Dedifferentiated amniotic fluid mesenchymal stem cell (primary cell): ENCODE data around the gene NOP9.

Experiments used
- DNase-seq: peaks from one replicate; pipeline ENCODE4 v3.0.0-alpha.2; 2016; ENCODE audit errors: extremely low spot score

NOP9 gene

DNA sequence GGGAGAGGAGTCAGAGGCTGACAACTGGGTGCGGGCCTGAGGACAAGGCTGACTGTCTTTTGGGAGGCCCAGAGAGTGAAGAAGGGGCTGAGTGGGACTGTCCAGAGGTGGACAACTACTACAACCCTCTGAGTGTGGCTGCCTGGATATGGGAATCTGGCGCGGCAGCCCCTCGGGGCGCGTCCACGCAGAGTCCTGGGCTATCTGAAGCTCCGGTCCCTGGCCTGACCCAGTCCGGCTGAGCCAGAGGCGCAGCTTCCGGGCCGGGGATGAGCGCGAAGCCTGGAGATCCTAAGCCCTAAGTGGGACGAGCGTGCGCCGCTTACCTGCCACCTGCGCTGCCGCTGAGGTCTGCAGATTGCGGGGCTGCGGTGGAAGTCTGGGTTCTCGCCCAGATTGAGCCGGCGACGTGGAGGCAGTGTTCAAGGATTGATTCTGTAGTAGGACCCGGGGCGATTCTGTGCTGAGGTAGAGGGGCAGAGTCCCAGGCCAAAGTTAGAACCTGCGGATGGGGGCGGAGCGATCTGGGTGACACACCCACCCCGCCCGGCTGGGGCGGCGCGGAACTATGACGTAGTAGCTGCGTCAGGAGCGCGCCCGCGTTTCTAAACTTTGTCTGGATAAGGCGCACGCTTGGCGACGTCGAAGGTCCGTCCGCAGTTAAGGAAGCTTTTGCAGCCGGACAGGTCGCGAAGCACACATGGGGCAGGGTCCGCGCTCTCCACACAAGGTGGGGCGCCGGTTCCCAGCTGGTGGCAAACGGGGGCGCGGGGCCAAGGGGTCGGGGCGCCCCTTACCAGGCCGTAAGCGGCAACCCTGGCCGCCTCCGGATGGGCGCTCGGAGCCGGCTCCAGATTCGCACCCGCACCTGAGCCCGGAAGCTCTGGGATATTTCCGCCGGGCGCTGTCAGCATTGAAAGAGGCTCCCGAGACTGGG, at the start of gene NOP9, which contains the start of gene DHRS1:
NOP9 (plus strand) TSS at position 596 of the 937 bp plus-strand sequence; CDS start at position 701, 105 bp downstream.
DHRS1 (minus strand) TSS at position 526 of the 937 bp plus-strand sequence. CDS start 674 bp downstream, outside the sequence.
- peak; percentile 79 for DNase-seq

GRCh38 chr14:24250354-24250753, 49.3 kb upstream of the NOP9 start:
- DNase-seq = no peak

GRCh38 chr14:24251880-24252288, 47.8 kb upstream of the NOP9 start:
- DNase-seq = peak; percentile 21

GRCh38 chr14:24252289-24253124, 47.1 kb upstream of the NOP9 start:
- DNase-seq = no peak

- no peak for DNase-seq
Observed at GRCh38 chr14:24253936-24254335, 45.7 kb upstream of the NOP9 start.

DNA sequence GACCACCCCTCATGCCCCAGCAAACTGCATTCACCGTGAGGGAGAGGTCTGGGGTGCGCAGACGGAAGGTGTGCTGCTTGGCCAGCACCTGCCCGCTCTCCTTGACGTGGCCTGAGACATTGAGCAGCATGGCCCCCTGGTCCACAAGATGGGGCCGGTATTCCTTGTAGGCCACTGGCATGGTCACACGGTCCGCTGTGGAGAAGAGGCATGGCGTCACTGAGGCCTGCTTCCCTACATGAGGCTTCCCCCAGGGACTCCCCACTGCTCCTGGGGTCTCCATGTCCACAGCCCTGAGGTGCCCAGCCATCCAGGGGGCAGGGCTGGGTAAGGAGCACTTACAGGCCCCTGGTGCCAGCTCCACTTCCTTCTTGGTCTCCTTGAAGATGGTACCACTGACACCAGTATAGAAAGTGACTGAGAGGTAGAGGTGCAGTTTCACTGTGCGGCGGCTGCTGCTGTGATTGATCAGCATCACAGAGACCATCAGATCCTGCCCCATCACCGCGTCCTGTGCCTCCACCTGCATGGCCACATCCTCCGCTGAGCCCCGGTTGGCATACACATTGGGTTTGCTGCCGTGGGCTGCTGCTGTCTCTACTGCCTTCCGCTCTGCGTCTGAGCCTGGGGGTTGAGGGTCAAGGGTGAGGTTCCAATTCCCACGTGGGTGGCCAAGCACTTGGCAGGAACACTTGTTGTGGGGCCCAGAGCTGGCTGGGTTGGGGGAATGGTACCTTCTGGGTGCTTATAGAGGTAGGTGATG, 44.8 kb upstream of the NOP9 start:
- no peak for DNase-seq

GRCh38 chr14:24255438-24255837, 44.2 kb upstream of the NOP9 start:
- no peak for DNase-seq

DNA sequence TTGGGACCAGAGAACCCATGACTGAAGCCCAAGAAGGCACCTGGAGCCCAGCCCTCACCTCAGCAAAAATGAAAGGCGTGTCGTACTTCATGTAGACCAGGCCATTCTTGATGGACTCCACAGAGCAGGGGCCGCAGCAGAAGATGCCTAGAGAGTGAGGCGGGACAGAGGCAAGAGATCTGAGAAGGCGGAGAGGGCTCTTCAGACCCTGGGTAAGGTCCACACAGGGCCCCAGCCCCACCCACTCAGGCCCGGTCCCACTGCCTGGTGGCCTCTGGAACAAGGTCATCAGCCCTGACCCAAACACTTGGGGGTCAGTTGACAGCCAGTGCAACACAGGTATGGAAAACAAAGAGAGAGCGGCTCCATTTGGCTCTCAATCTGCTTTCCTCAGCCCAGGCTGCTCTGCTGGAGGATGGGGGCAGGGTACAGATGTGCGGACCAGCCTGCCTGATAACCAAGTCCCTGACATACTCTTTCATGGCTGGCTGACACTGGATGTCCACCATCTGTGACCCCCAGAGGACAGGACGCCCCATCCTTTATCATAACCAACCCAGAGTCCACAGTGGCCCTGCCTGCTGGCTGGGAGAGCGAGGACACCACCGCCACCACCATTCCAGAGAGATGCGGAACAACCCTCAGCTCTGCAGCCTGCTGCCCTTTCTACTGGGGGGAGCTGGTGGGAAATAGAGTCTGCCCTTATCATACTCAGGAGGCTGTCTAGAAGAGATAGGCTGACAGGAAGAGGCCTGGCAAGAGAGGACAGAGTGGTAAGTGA, 43.5 kb upstream of the NOP9 start:
- no peak for DNase-seq

- DNase-seq = no peak
Observed at GRCh38 chr14:24256960-24257359, 42.7 kb upstream of the NOP9 start.

DNA sequence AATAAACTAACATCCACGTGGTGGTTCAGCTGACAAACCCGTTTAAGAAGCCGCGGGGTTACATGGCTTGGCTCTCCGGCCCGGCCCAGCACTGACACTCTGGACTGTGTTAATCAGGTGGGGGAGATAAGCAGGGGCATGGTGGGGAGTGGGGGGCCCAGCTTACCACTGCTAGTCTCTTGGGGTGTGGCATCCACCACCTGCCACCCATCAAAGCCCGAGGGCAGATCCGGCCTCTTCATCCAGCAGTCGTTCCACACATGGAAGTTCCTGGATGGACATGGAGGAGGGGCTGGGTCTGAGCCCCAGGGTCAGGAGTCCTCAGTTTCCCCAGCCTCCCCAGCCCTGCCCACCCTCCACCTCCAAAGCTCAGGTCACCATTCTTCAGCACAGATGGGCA, 41.5 kb upstream of the NOP9 start:
- DNase-seq = no peak

GRCh38 chr14:24258548-24259265, 40.9 kb upstream of the NOP9 start:
- DNase-seq = no peak

- DNase-seq = peak; percentile 64
Observed at GRCh38 chr14:24259282-24260025, 40.2 kb upstream of the NOP9 start.

DNA sequence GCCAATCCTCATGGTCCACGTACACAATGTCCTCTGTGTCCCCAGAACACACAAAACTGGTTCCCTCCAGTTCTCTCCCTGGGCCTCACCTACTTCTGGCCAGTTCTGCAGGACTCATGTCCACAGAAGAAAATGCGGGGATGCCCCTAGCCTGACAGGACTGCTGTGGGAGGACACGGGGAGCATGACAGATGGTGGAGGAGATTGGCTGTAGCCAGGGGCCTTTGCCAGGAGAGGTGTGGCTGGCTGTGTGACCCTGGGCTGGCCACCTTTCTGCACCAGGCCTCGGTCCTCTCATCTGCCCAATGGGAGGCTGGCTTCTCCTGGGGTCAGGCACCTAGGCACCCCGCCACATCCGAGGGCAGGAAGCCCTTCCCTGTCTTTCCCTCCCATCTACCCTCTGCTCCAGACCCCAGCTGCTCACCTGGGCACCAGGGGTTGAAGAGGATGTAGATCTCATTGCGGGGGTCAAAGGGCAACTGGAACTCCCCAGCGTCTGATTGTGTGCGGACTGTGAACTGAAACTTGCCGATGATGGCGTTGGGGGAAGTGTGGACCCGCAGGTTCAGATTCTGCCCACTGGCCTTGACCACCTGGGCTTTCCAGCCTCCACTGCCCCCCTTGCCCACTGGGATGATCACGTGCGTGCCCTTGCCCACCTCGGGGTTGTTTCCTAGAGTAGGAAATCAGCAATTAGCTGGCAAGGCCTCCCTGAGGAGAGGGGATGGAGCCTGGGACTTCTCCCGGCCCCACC, 39.4 kb upstream of the NOP9 start:
- DNase-seq = no peak

DNA sequence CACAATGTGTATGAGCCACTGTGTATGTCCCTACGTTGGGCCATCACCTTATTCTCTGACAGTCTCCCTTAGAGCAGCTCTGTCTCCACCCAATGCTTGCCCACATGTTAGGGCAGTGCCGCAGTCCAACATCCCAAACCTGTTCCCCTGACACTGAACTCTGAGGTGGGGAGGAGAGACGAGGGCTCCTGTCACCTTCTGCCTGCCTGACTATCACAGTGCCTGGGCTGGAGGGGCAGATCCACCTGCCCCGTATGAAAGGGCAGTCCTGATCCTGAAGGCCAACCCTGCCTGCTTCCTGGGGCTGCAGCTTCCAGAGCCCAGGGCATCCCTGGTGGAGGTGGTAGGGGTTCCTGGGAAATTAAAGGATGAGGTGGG, 38.9 kb upstream of the NOP9 start:
- no peak for DNase-seq

DNA sequence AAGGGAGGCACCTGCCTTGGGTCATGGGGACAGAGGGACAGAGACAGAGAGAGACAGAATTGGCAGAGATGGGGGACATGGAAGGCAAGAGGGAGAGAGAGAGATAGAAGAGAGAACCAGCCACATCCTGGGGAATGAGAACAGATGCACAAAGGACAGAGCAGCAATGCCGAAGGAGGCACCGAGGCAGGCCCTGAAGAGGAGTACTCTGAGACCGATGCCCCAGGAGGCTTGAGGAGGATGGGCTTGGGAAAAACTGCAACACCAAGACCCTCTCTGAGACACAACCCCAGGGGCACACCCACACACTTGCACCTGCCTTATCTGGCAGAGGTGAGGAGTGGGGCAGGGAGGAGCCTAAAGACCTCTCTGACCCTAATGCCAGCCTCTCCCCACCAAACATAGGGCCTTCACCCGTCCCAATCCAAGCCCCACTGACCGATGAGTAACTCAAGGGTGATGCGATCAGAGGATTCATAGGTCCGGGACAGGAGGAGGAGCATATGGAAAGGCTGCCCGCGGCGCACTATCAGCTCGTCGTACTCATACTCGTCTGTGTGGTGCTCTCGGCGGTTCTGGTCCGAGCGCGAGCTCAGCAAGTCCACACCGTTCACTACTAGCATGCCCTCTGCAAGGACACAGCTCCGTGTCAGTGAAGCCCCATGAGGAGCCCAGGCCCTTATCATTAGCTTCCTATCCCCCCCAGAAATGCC, 38.2 kb upstream of the NOP9 start:
- no peak for DNase-seq

GRCh38 chr14:24261969-24262327, 37.7 kb upstream of the NOP9 start:
- no peak for DNase-seq

DNA sequence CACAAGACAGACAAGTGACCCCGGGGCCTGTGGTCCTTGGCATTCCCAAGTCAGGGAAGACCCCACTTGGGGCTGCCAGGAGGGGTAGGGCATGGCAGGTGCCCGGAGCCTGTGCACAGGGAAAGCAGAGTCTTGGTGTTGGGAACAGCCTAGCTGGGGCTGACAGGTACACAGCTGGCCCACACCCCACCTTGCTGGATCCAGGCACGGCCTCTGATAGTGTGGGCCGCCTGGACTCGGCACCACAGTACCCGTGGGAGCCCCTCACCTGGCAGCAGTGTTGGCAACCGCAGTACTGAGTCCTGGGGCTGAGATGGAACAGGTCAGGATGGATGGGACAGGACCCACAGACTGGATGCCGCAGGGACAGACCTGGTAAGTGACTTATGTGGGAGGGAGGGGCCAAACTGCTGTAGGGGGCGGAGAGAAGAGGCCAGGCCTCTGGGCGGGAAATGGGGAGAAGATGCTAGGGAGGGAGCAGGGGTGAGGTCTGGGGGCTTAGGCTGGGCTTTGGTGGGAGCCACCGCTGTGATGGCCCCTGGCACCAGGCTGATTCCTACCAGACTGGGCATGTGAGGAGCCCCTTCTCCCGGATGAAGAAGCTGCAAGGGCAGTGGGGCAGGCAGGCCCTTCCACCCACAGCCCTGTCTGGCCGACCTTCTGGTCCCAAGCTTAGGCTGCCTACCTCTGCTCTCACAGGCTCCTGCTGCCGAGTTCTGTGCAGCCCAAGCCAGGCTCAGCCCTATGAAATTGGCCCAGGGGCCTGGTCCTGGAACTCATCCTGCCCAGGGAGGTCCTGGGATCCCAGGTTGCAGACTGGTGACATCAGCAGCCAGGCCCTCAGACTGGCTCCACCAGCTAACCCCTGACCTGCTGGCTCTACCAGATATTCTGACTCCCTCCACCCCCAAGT, 36.6 kb upstream of the NOP9 start, which contains the start of gene TGM1:
TGM1 (minus strand) TSS at position 357 of the 913 bp plus-strand sequence. CDS start 825 bp downstream, outside the sequence.
- no peak for DNase-seq
